HG03039 (cell line): ENCODE results near the gene ADK.
"Not testable (repeated sequence)": the region's sequence is repeated elsewhere in the genome, so short reads cannot be mapped to it uniquely, and the experiment has no call there.

Experiments
- ATAC-seq: cut with Tn5 transposase; IDR thresholded peaks from one replicate; pipeline ENCODE4 v1.9.1; 2021; ENCODE audit warnings: mild to moderate bottlenecking, moderate library complexity; ENCODE audit not compliant: unreplicated experiment

ADK gene

DNA sequence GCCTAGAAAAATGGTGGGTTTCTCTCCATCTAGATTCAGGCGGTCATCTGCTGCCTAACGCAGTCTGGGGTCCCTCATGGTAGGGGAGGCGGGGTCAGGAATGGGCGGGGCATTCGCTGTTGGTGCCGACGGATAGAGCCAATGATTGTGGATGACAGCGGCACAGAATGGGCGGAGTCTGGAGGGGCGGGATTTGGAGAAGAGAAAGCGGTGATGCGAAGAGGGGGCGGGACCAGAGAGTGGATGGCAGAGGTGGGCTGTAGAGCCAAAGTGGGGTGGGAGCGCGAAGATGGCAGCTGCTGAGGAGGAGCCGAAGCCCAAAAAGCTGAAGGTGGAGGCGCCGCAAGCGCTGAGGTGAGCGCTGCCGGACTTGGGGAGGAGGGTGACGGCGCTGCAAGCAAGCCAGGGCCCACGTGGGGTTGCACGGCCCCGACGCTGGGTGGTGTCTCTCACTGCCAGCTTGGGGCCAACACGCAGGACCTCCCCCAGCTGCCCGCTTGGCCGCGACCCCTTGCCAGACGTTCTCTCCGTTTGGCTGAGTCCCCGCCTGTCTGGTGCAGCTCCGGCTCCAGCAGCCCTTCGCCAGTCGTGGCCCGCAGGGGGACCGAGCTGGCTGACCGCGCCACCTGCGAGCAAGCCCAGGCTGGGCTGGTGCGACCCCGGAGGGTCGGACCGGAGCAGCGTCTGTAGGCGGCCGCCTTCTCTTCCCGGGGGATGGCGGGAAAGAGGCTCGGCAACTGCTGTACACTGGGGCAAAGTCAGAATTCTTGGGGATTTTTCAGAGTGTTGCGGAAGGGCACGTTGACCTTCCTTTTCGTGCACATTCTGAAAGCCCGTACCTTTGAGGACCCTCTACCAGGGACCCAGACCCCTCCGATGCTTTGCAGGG, at the start of gene ADK:
Gene ADK (plus strand): TSS at position 232 of the 889 bp plus-strand sequence. CDS start 58 bp downstream, at position 290.
- peak; percentile 77 for ATAC-seq

DNA sequence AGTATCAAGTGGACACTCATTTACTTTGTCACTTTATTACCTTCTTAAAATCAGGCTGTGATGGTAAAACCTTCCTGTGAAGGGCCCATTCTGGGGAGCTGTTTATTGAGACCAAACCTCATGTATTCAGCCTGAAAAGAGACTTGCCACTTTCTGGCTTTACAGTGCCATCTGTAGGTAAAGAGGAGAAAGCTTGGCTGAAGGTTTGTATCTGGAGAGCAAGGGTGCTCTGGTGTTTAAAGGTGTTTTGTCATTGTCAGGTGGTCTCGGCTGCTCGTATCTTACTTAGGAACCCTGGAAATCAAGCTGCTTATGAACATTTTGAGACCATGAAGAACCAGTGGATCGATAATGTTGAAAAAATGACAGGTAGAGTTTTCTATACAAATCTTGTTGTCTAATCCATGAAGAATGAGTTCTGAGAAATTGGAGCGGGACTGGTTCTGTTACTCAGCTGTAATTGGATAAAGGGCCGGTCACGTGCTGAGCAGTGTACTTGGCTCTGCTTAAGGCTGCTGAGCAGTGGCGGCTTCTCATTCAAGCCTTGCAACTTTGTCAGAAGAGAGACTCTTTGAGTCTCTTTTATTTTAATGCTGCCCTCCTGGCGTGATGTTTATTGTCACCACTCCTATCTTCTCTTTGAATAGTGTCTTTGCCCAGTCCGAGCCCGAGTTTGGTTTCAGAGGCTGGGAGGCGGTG, 47.3 kb upstream of the ADK start:
- ATAC-seq, result no peak

DNA sequence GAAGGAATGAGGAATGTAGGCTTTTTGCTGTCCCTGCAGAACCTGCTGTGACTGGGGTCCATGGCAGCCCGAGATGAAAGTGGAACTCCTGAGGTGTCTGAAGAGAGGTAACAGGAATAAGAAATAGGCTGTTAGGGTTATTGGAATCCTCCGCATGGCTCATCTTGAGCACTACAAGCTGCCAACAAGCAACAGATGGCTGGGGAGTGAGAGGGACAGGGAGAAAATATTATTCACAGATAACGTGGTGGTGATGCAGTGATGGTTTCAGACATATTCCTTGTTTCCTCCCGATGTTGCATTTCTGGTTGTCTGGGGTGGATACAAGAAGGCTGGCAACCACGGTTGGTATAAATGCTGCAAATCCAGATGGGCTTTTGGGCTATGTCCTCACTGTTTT, 46.5 kb upstream of the ADK start:
- no peak for ATAC-seq

- no peak for ATAC-seq
Observed at GRCh38 chr10:74104996-74105395, 46.0 kb upstream of the ADK start.

DNA sequence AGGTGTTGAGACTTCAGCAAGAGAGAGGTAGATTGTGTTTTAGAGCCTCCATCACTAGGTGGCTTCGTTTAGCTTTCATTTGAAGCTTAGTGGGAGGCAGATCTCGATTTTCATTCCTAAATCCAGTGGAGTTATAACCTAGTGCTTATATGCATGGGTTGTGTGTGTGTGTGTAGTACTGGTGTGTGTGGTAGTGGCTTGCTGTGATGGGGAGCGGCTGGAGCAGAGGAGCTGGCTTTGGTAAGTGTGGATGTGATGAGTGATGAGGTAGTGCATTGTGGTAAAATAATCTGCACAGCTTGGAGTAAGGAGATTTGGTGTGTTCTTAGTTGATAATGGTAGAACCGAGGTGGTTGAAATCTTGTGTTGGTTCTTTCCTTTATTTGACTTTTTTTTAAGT, 43.6 kb upstream of the ADK start:
- ATAC-seq, result no peak

DNA sequence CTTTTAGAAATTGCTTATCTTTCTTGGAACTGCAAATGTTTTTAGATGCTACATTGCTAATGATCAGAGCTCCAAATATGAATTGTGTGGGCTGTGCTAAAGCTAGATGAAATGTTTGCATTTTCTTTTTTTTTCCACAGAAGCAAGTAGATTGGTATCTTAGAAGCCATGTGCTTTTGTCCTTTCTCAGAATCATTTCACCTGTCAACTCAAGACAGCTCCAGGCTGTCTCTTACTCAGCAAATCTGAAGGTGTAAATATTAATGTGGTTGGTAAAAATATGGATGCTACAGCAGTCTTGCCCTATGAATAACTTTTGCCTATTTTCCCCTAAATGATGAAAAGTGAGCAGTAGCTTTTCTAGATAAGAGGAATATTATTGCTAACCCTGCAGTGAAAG, 41.6 kb upstream of the ADK start:
- no peak for ATAC-seq

- ATAC-seq, result no peak
Observed at GRCh38 chr10:74110120-74110519, 40.9 kb upstream of the ADK start.

GRCh38 chr10:74111799-74112198, 39.2 kb upstream of the ADK start:
- no peak for ATAC-seq

DNA sequence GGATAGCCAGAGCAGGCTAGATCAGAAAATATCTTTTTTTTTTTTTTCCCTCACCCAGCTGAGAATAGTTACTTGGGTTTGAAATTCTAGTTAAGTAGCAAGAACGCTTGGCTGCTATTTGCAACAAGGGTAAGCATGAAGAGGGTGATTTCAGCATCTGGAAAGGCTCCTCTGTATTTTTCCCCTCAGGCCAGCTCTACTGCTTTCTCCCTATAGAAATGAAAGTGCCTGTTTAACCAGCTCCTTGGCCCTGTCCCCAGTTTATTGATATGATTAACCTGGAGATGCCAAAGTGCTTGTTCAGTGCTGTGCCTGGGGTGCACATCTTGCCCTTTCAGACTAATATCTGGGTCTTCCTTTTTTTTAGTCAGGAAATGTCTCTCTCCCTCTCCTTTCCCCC, 37.5 kb upstream of the ADK start:
- no peak for ATAC-seq

DNA sequence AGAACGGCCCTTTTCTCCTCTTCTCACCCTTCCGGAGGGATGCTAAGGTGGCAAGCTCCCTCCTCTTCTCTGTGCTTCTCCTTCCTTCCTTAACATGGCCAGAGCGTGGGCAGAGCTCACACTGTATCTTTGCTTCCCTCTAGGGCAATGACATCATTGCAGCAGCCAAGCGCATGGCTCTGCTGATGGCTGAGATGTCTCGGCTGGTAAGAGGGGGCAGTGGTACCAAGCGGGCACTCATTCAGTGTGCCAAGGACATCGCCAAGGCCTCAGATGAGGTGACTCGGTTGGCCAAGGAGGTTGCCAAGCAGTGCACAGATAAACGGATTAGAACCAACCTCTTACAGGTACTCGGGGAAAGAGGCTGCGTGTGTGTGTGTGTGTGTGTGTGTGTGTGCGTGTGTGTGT, 37.0 kb upstream of the ADK start:
- no peak for ATAC-seq

DNA sequence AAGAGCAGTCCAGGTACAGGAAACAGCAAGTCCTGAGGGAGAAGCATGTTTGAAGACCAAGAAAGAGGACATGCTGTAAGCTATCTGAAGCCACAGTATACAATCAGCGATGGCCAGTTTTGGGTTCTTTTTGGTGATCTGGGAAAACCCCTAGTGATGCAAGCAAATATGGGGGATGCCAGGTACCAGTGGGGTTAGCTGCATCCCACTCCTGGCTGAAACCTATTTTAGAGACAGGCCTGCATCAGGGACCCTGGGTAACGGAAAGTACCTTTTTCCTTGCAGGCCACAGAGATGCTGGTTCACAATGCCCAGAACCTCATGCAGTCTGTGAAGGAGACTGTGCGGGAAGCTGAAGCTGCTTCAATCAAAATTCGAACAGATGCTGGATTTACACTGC, 33.3 kb upstream of the ADK start:
- no peak for ATAC-seq

GRCh38 chr10:74118804-74119203, 32.2 kb upstream of the ADK start:
- no peak for ATAC-seq

GRCh38 chr10:74120911-74121310, 30.1 kb upstream of the ADK start:
- ATAC-seq, result no peak

- ATAC-seq, result no peak
Observed at GRCh38 chr10:74121368-74121767, 29.7 kb upstream of the ADK start.

DNA sequence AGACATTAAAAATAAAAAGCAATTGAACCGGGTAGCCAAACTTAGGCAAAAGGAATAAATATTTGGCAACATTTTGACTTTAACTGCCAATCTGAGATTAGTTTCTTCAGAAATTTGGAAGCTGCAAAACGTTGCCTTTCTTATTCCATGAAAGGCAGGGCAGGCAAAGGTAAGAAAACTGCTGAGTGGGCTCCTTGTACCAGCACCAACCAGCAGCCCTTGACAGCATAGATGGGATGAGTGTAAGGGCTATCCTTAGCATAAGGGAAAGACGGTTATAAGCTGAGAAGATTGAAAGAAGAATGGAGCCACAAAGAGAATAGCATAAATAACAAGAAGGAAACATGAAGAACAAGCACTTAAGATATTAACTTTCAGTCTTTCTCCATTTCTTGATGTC, 29.0 kb upstream of the ADK start:
- no peak for ATAC-seq

GRCh38 chr10:74123081-74123480, 27.9 kb upstream of the ADK start:
- no peak for ATAC-seq

DNA sequence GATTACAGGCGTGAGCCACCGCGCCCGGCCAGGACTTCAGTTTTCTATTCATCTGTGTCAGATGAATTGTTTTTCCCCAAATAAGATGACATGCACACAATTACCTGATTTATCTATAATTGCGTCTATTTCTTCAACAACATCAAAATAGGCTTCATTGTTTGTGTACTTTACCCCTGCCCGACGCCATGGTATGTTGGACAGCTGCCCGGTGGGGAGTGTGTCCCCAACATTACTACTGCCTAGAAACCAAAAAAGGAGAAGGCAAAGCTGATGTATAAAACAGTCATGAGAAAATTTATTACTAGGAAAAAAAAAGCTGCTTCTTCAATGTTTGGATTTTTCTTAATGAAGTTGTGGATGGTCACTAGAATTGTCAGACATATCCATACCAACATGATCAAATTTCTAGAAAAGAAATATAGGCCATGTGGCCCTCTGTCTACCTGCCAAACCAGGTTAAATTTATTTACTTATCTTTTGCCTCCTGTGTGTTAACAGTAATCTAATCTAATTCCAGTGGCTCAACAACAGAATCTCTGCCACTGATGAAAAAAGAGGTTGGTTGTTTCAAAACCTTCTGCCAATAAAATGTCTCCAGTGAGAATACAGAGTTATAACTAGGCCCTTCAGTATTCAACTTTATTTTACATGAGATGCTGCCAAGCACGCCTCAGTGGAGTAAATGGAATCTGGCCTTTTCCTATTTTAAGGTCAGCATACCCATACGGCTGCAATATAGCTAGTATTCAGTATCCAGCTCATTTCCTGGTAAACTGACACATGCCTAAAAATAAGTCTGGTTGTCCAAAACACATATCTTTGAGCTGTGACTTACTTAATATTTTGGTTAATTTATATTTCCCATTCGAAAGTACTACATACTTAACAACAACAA, 16.8 kb upstream of the ADK start:
- no peak for ATAC-seq

- ATAC-seq, result no peak
Observed at GRCh38 chr10:74135452-74135851, 15.6 kb upstream of the ADK start.

DNA sequence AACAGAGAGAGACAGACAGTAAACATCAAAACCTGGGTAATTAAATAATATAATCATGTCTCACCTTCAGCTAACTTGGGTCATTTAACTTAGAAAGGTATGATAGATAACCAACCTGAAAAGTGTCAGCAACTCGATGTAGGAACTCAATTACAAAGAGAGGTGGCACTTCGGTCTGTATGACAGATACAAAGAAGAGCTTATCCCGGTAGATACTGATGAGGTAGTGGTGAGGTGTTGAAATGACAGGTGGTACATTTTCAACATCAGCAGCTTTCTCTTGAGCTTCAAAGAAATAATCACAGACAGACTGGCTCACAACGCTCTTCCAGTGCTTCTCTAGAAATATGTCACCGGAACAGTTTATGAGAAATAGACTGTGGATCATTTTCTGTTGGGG, 13.0 kb upstream of the ADK start:
- no peak for ATAC-seq

GRCh38 chr10:74138596-74138995, 12.4 kb upstream of the ADK start:
- ATAC-seq, result not testable (repeated sequence)

DNA sequence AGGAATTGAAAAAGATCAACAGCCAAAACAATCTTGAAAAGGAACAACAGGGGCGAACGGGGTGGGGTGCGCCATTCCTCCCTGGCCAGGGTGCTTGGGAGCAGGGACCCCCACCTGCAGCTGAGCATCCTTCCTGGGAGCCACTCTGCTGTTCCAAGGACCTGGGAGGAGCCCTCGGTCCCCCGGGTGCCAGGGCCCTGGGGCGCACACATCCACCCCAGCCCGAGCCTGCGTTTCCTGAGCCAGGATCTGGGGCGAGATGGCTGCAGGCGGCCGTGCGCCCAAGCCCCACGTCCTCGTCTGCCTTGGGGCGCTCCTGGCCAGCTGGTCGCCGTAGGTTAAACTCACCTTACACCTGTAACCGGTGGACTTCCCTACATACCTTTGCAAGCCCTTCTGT, 11.0 kb upstream of the ADK start:
- ATAC-seq, result no peak
